NCI-H69 (cell line): ENCODE results near the gene SLC35A5.
A peak's percentile ranks its signal among the peaks of the same experiment; 100 is the strongest.

Experiments used
- DNase-seq: peaks from one replicate; lab custom pipeline; 2025; lab: John Stamatoyannopoulos, UW

Gene SLC35A5

GRCh38 chr3:112572701-112573100 is 10.9 kb downstream of the SLC35A5 start:
- DNase-seq = no peak

- DNase-seq = no peak
Measured at GRCh38 chr3:112579232-112579631, 17.4 kb downstream of the SLC35A5 start.

GRCh38 chr3:112579697-112580096 is 17.9 kb downstream of the SLC35A5 start:
- DNase-seq = no peak

GRCh38 chr3:112582244-112582874 is 20.5 kb downstream of the SLC35A5 start:
- peak; percentile 47 for DNase-seq

GRCh38 chr3:112583105-112583504 is 21.3 kb downstream of the SLC35A5 start:
- no peak for DNase-seq

GRCh38 chr3:112585782-112586181 is 23.9 kb downstream of the SLC35A5 start:
- no peak for DNase-seq

- DNase-seq = peak; percentile 1
Measured at GRCh38 chr3:112587336-112587735, 25.5 kb downstream of the SLC35A5 start.

- peak; percentile 59 for DNase-seq
Measured at GRCh38 chr3:112593258-112593657, 31.4 kb downstream of the SLC35A5 start.

GRCh38 chr3:112594856-112595255 is 33.0 kb downstream of the SLC35A5 start:
- DNase-seq = no peak

GRCh38 chr3:112597945-112598344 is 36.1 kb downstream of the SLC35A5 start:
- no peak for DNase-seq

- DNase-seq = no peak
Measured at GRCh38 chr3:112598731-112599130, 36.9 kb downstream of the SLC35A5 start.

GRCh38 chr3:112602217-112602838 is 40.5 kb downstream of the SLC35A5 start:
- no peak for DNase-seq

- no peak for DNase-seq
Measured at GRCh38 chr3:112604536-112604935, 42.7 kb downstream of the SLC35A5 start.

- peak; percentile 52 for DNase-seq
Measured at GRCh38 chr3:112605285-112605684, 43.4 kb downstream of the SLC35A5 start.

GRCh38 chr3:112606098-112606497 is 44.3 kb downstream of the SLC35A5 start:
- DNase-seq = no peak

- no peak for DNase-seq
Measured at GRCh38 chr3:112607863-112608262, 46.0 kb downstream of the SLC35A5 start.

GRCh38 chr3:112610121-112610520 is 48.3 kb downstream of the SLC35A5 start:
- DNase-seq = no peak

GRCh38 chr3:112611752-112612515 is 50.1 kb downstream of the SLC35A5 start:
- DNase-seq = no peak

- DNase-seq = no peak
Measured at GRCh38 chr3:112615989-112616731, 54.3 kb downstream of the SLC35A5 start.

- DNase-seq = no peak
Measured at GRCh38 chr3:112617285-112617684, 55.4 kb downstream of the SLC35A5 start.

GRCh38 chr3:112619295-112619694 is 57.5 kb downstream of the SLC35A5 start:
- DNase-seq = no peak

- no peak for DNase-seq
Measured at GRCh38 chr3:112623213-112623612, 61.4 kb downstream of the SLC35A5 start.
